Type B pancreatic cell (in vitro differentiated cells): Measurements from ENCODE around the gene EDN2. TPM values are rescaled to one million over a fixed set of nuclear protein-coding genes. Genes with fewer than 3 reads are reported as not detected.

Experiments used
- DNase-seq: peaks from one replicate; pipeline ENCODE4 v3.0.0; 2021; ENCODE audit warnings: mixed read lengths; ENCODE audit not compliant: unreplicated experiment; ENCODE audit errors: extremely low spot score
- H3K27ac Mint-ChIP-seq: 2 replicates; pipeline ENCODE4 v1.8.0; 2021; ENCODE audit warnings: mild to moderate bottlenecking, mixed read lengths
- H3K27me3 Mint-ChIP-seq: 2 replicates; pipeline ENCODE4 v1.8.0; 2021; ENCODE audit warnings: mixed read lengths
- H3K36me3 Mint-ChIP-seq: 2 replicates; pipeline ENCODE4 v1.8.0; 2021; ENCODE audit warnings: mixed read lengths
- H3K4me1 Mint-ChIP-seq: one replicate; pipeline ENCODE4 v1.8.0; 2021; ENCODE audit warnings: mixed read lengths; ENCODE audit not compliant: unreplicated experiment
- H3K4me3 Mint-ChIP-seq: 2 replicates; pipeline ENCODE4 v1.8.0; 2021; ENCODE audit warnings: mild to moderate bottlenecking, mixed read lengths
- H3K9me3 Mint-ChIP-seq: 2 replicates; pipeline ENCODE4 v1.8.0; 2021; ENCODE audit warnings: mixed read lengths
- CTCF ChIP-seq: fragments of 200-600 bp; sonication (generic); conservative IDR thresholded peaks from 2 replicates; pipeline ENCODE4 v1.5.0; 2021; ENCODE audit warnings: antibody characterized with exemption, mild to moderate bottlenecking
- total RNA-seq: library from RNA; stranded (reverse); gene quantifications from 2 replicates; pipeline ENCODE4 v1.2.1, GENCODE V29; 2021; ENCODE audit warnings: low replicate concordance

EDN2 gene
- total RNA-seq, 1 donor from 2014 or later: 0.24 TPM

GRCh38 chr1:41467673-41468072 lies 16.8 kb downstream of the EDN2 start:
- no peak for TF ChIP-seq CTCF
- H3K27me3 Mint-ChIP-seq: no peaks in the 10 kb centered on the region
- DNase-seq: no peak
- H3K36me3 Mint-ChIP-seq: no peaks in the 10 kb centered on the region
- no peaks in the 10 kb centered on the region for H3K9me3 Mint-ChIP-seq
- peaks cover 17% of the 10 kb centered on the region for H3K4me1 Mint-ChIP-seq
- no peak overlapping the region for H3K4me3 Mint-ChIP-seq
- no peak overlapping the region for H3K27ac Mint-ChIP-seq

GRCh38 chr1:41466146-41466545 lies 18.3 kb downstream of the EDN2 start:
- H3K27me3 Mint-ChIP-seq: no peaks in the 10 kb centered on the region
- H3K4me1 Mint-ChIP-seq: peaks cover 26% of the 10 kb centered on the region
- H3K4me3 Mint-ChIP-seq: no peak overlapping the region
- H3K9me3 Mint-ChIP-seq: no peaks in the 10 kb centered on the region
- no peak for TF ChIP-seq CTCF
- no peaks in the 10 kb centered on the region for H3K36me3 Mint-ChIP-seq
- no peak for DNase-seq
- H3K27ac Mint-ChIP-seq: no peak overlapping the region

- Mint-ChIP-seq H3K4me1 (peaks cover 25% of the 10 kb centered on the region), H3K36me3 (no peaks in the 10 kb centered on the region), H3K27me3 (no peaks in the 10 kb centered on the region), H3K4me3 (no peak overlapping the region), H3K27ac (no peak overlapping the region), H3K9me3 (no peaks in the 10 kb centered on the region)
- no peak for TF ChIP-seq CTCF
- no peak for DNase-seq
Observed at GRCh38 chr1:41465741-41466140, 18.7 kb downstream of the EDN2 start.

- DNase-seq: no peak
- Mint-ChIP-seq H3K9me3 (no peaks in the 10 kb centered on the region), H3K36me3 (no peaks in the 10 kb centered on the region), H3K4me3 (no peak overlapping the region), H3K27me3 (no peaks in the 10 kb centered on the region), H3K4me1 (peaks cover 19% of the 10 kb centered on the region), H3K27ac (no peak overlapping the region)
- TF ChIP-seq CTCF: no peak
Observed at GRCh38 chr1:41464885-41465284, 19.6 kb downstream of the EDN2 start.

- no peak for DNase-seq
- Mint-ChIP-seq H3K9me3 (no peaks in the 10 kb centered on the region), H3K4me1 (peaks cover 18% of the 10 kb centered on the region), H3K27ac (no peak overlapping the region), H3K36me3 (no peaks in the 10 kb centered on the region), H3K27me3 (no peaks in the 10 kb centered on the region), H3K4me3 (no peak overlapping the region)
- TF ChIP-seq CTCF: no peak
Observed at GRCh38 chr1:41463516-41463915, 21.0 kb downstream of the EDN2 start.

- H3K4me3 Mint-ChIP-seq: no peak overlapping the region
- DNase-seq: no peak
- peaks cover 21% of the 10 kb centered on the region for H3K4me1 Mint-ChIP-seq
- H3K9me3 Mint-ChIP-seq: no peaks in the 10 kb centered on the region
- no peak for TF ChIP-seq CTCF
- H3K27me3 Mint-ChIP-seq: no peaks in the 10 kb centered on the region
- H3K36me3 Mint-ChIP-seq: no peaks in the 10 kb centered on the region
- no peak overlapping the region for H3K27ac Mint-ChIP-seq
Observed at GRCh38 chr1:41462680-41463004, 21.8 kb downstream of the EDN2 start.
